Choroid plexus epithelial cell (primary cell): Measurements from ENCODE around the gene PLXNA3.

ENCODE experiments used
- DNase-seq: peaks from one replicate; pipeline ENCODE4 v3.0.0-alpha.2; 2010; ENCODE audit warnings: low read depth
- H3K4me3 ChIP-seq: 2 replicates; pipeline ENCODE4 v1.5.1; 2011; ENCODE audit warnings: low read depth, mild to moderate bottlenecking, control low read depth, low read length, moderate library complexity
- TF ChIP-seq, protein P1 (sequence below): conservative IDR thresholded peaks from 2 replicates; pipeline ENCODE4 v1.5.1; 2011; ENCODE audit warnings: low read depth, mild to moderate bottlenecking, control low read depth, inconsistent platforms, low read length, moderate library complexity

Gene PLXNA3

DNA sequence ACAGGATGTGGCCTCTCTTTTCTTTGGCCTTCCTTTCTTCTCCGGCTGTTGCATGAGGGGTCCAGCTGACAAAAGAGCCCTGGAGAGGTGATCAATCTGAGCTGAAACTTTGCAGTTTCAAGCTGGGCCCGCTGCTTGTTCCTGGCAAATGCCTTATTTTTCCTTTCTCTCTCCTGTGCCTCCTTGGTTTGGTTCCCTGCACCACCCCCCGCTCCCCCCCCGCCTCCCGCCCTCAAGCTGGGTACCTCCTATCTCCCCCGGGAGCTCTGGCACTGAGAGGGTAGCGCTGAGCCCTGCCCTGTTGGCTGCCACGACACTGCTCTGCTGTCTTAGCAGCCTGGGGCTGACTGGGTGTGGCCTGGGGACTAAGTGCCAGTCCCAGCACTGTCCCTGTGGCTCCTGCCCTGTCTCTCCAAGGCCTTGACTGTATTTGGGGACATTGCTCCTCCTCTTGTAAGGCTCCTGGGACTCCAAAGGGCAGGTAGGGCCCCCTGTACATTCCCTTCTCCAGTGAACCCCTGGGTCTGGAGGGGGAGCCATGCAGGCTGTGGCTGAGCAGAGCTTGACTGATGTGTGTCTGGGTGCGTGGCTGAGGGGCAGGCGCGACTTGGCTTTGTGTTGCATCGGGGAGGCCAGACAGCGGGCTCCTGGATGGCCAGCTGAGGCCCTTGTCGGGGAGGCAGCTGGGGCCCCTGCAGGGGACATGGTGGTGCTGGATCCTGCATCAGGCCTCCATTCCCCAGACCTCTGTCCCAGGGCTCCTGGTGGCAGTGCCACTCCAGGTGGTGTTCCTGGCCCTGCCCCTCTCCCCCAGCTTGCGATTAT is 1.1 kb downstream of the PLXNA3 start:
- H3K4me3 ChIP-seq = peak overlapping the region; percentile 70
- DNase-seq = no peak
- TF ChIP-seq, protein P1, sequence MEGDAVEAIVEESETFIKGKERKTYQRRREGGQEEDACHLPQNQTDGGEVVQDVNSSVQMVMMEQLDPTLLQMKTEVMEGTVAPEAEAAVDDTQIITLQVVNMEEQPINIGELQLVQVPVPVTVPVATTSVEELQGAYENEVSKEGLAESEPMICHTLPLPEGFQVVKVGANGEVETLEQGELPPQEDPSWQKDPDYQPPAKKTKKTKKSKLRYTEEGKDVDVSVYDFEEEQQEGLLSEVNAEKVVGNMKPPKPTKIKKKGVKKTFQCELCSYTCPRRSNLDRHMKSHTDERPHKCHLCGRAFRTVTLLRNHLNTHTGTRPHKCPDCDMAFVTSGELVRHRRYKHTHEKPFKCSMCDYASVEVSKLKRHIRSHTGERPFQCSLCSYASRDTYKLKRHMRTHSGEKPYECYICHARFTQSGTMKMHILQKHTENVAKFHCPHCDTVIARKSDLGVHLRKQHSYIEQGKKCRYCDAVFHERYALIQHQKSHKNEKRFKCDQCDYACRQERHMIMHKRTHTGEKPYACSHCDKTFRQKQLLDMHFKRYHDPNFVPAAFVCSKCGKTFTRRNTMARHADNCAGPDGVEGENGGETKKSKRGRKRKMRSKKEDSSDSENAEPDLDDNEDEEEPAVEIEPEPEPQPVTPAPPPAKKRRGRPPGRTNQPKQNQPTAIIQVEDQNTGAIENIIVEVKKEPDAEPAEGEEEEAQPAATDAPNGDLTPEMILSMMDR = no peak

DNA sequence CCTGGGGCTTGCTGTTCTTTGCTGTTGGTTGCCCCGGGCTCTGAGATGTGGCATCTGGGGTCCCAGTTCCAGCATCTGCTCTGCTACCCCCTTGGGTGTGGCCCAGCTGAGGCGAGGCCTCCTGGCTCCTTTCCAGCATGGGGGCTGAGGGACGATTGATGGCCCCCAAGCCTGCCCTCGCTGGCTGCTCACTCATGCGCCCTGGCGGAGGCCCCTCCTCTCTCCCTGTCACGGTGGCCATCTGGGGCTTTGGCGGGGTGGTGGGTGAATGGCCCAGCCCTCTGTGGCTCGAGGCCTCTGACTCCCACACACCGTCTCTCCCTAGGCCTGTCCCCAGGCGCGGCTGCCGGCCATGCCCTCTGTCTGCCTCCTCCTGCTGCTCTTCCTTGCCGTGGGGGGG is 1.8 kb downstream of the PLXNA3 start:
- TF ChIP-seq, protein P1 = no peak
- no peak for DNase-seq
- peak overlapping the region; percentile 70 for H3K4me3 ChIP-seq

DNA sequence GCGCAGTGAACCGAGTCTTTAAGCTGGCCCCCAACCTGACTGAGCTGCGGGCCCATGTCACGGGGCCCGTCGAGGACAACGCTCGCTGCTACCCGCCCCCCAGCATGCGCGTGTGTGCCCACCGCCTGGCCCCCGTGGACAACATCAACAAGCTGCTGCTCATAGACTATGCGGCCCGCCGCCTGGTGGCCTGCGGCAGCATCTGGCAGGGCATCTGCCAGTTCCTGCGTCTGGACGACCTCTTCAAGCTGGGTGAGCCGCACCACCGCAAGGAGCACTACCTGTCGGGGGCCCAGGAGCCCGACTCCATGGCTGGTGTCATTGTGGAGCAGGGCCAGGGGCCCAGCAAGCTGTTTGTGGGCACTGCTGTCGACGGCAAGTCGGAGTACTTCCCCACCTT is 2.2 kb downstream of the PLXNA3 start:
- DNase-seq = no peak
- TF ChIP-seq, protein P1 = no peak
- H3K4me3 ChIP-seq = no peak overlapping the region

DNA sequence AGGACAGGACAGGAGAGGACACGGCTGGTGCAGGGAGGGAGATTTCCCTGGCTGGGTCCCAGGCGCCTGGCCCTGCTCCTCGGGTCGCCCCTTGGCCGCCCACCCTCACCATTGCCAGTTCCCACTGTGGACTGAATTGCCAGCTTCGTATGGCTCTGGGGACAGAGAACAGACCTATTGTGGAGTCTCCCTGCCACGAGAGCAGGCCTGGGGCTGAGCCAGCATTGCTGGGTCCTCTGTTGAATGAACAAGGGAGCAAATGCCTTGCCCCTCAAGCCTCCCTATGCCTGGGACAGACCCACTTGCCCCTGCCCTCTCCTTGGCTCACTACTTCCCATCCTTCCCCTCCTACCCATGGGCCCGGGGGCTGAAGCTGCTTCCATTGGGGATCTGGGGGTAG is 4.3 kb downstream of the PLXNA3 start:
- no peak for DNase-seq
- TF ChIP-seq, protein P1 = no peak
- H3K4me3 ChIP-seq = no peak overlapping the region

DNA sequence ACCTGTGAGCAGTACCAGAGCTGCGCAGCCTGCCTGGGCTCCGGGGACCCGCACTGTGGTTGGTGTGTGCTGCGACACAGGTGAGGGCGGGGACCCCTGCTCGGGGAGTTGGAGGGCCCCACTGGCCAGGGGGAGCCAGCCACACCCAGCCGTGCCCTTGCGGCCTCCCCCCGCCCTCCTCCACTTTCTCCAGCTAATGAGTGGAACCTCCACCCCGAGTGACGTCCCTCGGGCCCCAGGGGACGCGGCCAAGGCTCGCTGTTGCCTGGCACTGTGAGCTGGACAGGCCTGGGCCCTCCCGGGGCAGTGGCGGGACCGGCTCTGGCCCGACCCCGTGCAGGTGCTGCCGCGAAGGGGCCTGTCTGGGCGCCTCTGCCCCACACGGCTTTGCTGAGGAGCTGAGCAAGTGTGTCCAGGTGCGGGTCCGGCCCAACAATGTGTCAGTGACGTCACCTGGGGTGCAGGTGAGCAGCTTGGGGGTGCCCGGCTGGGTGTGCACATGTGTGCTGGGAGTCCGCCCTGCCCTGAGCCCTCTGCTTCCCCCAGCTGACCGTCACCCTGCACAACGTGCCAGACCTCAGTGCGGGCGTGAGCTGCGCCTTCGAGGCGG is 5.6 kb downstream of the PLXNA3 start:
- TF ChIP-seq, protein P1 = no peak
- H3K4me3 ChIP-seq = no peak overlapping the region
- DNase-seq = no peak

DNA sequence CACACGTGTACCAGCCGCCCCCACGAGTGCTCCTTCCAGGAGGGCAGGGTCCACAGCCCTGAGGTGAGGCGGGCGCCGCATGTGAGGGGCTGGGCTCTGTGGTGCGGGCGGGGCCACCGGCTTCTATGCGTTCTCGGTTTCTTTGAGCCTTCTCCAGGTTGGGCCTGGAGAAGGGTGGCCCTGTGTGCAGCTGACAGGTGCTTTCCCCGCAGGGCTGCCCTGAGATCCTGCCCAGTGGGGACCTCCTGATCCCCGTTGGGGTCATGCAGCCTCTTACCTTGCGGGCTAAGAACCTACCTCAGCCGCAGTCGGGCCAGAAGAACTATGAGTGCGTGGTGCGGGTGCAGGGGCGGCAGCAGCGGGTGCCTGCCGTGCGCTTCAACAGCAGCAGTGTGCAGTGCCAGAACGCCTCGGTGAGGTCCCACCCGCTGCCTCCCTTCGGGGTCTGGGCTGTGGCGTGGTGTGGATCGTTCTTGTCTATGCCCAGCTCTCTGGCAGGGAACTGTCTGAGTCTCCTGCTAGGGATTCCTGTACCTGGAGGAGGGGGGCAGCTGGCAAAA is 6.8 kb downstream of the PLXNA3 start:
- no peak overlapping the region for H3K4me3 ChIP-seq
- DNase-seq = no peak
- TF ChIP-seq, protein P1 = no peak
